HG03196 (cell line): ENCODE measurements around the gene ANXA5.

ENCODE experiments used
- ATAC-seq: cut with Tn5 transposase; IDR thresholded peaks from one replicate; pipeline ENCODE4 v1.9.1; 2021; ENCODE audit not compliant: unreplicated experiment

The ANXA5 gene

GRCh38 chr4:121648516-121648915 is 48.3 kb downstream of the ANXA5 start:
- no peak for ATAC-seq

GRCh38 chr4:121642876-121643585 is 53.7 kb downstream of the ANXA5 start:
- no peak for ATAC-seq

GRCh38 chr4:121642292-121642691 is 54.5 kb downstream of the ANXA5 start:
- ATAC-seq = no peak

- no peak for ATAC-seq
Observed at GRCh38 chr4:121633653-121634052, 63.1 kb downstream of the ANXA5 start.

- ATAC-seq = no peak
Observed at GRCh38 chr4:121632636-121633035, 64.1 kb downstream of the ANXA5 start.
